SW 1271 (cell line): ENCODE results near the gene NAGA.
"Not testable (repeated sequence)": the region's sequence is repeated elsewhere in the genome, so short reads cannot be mapped to it uniquely, and the experiment has no call there.

Experiments used
- DNase-seq, 2 experiments: peaks; one replicate each; lab custom pipeline; 2025; lab: John Stamatoyannopoulos, UW

Gene NAGA

DNA sequence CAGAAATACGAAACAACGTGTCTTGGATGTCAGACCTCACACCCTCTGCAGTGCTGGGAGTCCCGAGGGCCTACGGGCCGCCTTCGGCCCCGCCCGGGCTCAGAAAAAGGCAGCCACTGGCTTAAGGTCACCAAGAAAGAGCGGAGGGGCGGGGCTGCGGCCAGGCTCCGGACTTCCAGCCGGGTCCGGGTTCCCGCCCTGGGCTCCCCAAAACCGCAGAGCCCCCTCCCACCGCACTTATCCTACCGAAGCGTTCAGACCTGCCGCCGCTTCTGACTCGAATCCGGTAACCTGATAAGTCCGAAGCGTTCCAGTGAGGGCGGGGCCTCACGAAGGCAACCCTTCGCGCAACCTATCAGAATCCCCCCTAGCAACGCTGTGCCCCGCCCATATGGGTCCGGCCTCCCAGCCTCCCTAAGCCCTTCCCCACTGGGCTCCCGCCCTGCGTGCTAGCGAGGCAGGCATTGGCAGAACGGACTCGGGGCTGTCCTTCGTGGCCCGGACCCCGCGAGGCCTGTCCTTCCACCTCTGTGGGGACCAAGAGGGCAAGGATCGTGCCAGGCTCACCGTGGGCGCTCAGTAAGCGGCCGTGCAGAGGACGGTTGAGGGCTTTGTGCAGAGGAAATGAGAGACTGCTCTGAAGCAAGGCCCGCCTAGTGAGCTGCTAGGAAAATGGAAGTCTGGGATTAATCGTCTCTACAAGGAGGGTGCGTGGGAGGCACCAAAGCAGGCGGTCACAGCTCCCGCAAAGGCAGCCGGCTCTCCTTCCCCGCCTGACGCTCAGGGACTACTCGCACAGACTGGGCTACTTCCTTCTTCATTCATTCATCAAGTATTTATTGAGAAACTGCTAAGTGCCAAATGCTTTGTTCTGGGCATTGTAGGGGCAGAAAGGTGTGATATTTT is at the start of gene NAGA:
Gene NAGA, minus strand, starts transcription at position 296 of the 906 bp plus-strand sequence. CDS start 515 bp downstream, outside the sequence.
- peak; percentile 80 to 94 for DNase-seq

DNA sequence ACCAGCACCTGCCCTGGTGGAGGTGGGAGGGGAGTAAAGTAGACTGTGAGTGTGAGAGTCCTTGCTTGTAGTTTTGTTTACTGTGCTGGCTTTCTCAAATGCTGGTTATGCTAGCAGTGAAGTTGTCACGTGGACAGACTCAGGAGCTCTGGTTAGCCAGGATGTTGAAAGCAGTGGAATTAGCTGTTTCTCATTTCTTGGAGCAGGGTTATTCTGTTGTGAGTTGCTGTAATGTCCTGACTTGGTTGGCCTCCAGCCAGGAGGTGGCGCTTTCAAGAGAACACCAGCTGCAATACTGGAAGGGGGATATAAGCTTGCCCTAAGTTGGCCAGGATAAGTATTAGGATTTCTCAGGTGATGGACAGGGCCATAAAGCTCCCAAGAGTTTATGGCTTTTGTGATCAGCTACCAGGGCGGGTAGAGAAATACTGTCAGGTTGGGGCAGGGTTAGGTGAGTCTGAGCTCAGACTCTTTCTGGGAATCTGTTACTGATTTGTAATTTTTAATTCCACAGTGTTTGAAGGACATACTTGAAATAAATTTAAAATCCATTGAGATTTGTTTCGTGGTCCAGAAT is 46.3 kb upstream of the NAGA start:
- no peak for DNase-seq

DNA sequence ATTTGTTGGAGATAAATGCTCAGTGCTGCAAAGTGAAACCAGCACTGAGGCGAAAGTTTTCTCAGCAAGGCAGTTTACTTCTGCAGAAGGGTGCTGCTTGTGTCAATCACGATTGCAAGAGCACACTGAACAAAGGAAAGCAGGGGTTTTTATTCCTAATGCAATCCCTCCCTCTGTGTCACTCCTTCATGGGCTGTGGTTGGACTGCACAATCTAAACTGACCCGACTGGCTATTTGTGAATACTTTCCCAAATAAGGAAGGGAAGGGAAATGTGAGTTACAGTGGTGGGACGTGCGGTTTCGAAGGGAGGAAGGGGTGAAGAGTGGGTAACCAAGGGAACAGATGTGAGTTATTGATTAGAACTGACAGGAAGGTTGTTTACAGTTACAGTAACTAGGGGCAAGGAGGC is 44.8 kb upstream of the NAGA start:
- DNase-seq = not testable (repeated sequence)

DNA sequence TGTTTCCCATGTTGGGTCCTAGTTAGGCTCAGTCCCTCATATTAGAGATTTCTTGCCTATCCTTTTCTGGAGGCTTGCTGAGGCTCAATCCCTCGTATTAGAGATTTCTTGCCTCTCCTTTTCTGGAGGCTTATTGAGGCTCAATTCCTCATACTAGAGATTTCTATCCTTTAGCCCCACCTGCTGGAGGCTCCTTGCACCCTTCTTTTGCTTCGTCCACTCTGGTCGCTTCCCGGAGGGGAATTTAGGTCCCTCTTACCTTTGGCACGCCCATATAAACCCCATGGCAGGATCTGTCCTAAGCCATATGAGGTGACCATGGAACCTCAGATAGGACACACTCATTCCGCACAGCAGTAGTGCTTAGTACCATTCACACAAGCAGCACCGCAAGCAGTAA is 44.1 kb upstream of the NAGA start:
- DNase-seq = no peak

DNA sequence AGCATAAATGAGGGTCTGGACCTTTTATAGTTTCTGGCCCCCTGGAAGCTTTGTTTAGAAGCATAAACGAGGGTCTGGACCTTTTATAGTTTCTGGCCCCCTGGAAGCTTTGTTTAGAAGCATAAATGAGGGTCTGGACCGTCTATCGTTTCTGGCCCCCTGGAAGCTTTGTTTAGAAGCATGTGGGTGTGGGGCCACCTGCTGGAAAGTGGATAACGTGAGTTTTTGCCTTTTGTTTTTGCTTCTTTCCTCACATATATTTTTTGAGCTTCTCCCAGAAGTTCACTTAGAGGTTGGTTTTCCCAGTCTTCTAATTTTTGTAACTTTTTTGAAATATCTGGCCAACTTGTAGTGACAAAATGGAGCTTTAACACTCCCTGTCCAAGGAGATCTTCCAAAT is 42.2 kb upstream of the NAGA start:
- DNase-seq = not testable (repeated sequence)

DNA sequence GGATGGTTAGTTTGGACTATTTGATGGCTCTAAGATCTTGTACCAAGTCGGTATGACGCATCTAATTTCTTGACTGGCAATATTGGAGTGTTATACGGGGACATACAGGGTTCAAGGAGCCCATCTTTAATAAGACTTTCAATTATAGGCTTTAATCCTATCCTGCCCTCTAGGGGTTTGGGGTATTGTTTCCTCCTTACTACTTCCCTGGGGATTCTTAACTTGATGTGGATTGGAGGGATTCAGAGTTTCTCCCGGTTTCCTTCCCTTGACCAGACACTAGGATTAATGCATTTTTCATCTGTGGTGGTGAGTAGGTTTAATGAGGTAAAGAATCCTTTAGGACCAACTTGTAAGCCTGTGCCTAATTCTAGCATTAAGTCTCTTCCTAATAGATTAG is 41.2 kb upstream of the NAGA start:
- DNase-seq = no peak

DNA sequence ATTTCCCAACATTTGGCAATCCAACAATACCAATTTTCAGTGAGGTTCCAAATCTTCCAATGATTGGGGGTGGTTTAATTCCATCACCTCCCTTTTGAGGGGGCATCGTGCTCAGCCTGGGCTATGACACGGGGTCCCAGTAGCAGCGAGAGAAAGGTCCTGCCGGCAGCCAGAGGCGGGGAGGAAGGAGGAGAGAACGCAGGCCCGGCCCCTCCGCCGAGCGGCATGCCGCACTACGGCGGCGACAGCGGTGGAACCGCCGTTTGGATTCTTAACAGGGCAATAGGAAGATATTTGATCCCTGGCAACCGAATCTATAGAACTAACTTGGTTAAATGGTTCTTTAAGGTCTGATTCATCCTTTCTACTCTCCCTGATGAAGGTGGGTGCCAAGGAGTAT is 38.2 kb upstream of the NAGA start:
- no peak for DNase-seq

DNA sequence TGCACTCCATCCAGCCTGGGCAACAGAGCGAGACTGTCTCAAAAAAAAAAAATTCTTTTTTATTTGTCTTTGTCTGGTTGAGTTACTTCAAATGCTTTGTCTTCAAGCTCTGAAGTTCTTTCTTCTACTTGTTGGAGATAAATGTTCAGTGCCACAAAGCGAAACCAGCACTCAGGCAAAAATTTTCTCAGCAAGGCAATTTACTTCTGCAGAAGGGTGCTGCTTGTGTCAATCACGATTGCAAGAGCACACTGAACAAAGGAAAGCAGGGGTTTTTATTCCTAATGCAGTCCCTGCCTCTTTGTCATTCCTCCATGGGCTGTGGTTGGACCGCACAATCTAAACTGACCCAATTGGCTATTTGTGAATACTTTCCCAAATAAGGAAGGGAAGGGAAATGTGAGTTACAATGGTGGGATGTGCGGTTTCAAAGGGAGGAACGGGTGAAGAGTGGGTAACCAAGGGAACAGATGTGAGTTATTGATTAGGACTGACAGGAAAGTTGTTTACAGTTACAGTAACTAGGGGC is 33.8 kb upstream of the NAGA start:
- DNase-seq = not testable (repeated sequence)

DNA sequence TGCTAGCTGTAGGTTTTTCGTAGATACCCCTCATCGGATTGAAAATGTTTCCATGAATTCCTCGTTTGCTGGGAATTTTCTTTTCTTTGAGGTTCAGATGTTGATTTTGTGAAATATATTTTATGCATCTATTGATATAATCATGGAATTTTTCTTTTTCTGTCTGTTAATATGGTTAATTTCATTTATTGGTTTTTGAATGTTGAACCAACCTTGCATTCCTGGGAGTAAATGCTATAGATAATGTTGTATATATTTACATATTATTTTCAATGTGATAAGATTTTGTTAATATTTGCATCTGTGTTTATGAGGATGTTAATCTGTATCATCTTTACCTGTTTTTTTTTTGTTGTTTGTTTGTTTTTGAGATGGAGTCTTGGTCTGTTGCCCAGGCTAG is 30.6 kb upstream of the NAGA start:
- DNase-seq = no peak

DNA sequence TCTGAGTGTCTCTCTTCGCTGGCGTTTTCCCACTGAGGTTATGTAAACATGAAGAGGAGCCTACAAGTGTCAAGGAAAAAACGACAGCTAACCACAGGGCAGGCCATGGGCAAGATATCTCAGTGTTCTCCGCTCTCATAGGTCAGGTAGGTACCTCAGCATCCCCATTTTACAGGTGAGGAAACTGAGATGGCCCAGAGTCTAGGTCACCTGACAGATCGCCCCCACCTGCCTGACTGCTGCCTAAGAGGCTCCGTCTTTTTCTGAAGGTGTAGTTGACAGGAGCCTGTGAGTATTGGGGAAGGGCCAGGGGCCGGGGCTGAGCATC is 20.8 kb upstream of the NAGA start:
- no peak for DNase-seq

DNA sequence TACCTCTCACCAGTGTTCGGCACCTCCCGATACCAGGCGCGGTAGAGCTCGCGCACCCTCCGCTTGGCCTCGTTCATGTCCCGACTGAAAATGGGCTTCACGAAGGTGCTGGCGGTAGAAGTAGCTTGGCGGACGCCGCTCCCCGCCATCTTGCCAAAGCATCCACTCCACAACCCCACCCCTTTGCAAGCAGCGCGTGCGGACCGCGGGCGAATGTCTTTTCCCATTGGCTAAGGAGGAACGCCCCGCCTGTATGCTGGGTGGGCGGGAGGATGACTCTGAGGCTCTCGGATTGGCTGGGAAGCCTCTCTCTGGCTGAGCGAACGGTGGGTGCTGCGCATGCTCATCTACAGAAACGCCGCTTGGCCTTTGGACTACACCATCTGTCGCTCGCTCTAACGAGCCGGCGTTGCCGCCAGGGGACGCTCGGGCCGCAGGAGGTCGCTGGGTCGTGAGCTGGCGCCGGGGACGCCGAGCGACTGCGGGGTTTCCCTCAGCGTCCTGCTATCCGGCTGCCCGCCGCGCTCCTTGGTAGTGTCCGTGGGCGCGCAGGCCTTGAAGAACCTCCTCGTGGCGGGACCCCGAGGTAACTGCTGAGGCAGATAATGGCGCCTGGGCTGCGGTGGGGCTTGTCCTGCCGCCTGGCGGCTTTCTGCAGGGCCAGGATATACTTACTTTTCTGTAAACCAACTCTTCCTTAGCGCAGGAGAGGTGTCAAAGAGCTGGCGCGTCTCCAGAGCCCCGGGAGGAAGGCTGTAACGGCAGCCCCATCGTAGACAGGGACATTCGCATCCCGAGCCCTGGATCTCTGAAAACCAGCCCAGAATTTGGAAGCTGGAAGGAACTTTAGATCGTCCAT is 20.2 kb upstream of the NAGA start, which contains the start of gene NDUFA6:
Gene NDUFA6, minus strand, starts transcription at position 177 of the 859 bp plus-strand sequence. Its CDS starts 28 bp downstream, at position 149.
- DNase-seq = peak; percentile 92 to 98

DNA sequence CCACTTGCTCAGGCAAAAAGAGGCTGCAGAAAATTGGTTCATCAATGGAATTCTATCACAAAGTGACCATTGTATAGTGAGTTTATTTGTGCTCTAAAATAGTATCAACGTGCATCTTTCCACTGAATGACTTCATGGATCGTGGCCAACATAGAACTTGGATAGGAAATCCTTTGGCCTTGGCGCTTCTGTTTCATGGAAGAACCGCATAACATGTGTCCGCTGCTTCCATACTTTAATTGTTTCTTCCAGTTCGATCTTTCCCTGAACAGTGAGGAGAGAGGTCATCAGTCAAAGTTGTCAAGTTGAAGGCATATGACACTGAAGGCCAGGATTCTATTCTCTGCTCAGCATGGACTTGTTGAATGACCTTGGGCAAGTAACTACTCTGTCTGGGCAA is 15.4 kb upstream of the NAGA start:
- DNase-seq = no peak

DNA sequence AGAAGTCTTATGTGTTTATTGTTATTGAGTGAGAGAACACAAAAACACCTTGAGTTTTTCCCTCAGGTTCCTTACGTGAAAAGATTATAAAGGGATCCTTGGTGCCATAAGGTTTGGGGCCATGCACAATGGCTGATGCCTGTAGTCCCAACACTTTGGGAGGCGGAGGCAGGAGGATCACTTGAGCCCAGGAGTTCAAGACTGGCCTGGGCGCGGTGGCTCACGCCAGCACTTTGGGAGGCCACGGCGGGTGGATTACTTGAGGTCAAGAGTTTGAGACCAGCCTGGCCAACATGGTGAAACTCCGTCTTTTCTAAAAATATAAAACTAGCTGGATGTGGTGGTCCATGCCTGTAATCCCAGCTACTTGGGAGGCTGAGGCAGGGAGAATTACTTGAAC is 14.3 kb upstream of the NAGA start:
- DNase-seq = no peak

DNA sequence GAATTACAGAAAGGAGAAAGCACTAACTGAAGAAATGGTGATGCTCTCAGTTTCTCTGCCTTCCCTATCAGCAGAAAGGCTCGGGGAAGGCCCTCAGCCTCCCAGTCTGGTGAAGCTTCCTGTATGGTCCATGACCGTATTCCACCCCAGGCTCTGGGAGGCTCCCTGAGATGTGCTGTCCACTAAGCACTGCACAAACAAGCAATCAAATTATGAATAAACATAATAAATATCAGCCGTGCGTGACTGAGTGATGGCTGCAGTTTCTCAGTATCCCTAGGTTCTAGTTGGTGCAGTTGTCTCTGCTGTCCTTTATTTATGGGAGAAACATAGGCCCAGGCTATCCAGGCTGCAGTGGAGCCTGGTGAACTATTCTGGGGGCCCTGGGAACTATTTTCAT is 12.5 kb upstream of the NAGA start:
- DNase-seq = no peak

DNA sequence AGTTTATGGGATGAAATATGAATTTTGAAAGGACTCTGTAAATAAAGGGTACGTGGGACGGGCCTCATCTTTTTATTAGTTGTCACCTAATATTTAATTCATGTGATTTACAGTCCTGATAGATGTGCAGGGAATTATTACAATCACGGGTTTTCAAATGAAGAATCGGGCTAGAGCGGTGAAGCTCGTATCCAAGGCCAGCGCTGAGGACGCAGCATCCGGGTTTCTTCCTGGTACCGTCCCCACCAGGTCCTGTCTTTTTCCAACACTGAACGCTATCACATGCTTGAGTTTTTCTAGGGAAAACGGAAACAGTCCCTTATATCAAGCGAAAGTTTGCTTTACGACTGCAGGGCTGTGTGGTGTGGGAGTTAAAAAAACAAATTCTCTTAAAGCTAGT is 9.7 kb upstream of the NAGA start:
- no peak for DNase-seq

DNA sequence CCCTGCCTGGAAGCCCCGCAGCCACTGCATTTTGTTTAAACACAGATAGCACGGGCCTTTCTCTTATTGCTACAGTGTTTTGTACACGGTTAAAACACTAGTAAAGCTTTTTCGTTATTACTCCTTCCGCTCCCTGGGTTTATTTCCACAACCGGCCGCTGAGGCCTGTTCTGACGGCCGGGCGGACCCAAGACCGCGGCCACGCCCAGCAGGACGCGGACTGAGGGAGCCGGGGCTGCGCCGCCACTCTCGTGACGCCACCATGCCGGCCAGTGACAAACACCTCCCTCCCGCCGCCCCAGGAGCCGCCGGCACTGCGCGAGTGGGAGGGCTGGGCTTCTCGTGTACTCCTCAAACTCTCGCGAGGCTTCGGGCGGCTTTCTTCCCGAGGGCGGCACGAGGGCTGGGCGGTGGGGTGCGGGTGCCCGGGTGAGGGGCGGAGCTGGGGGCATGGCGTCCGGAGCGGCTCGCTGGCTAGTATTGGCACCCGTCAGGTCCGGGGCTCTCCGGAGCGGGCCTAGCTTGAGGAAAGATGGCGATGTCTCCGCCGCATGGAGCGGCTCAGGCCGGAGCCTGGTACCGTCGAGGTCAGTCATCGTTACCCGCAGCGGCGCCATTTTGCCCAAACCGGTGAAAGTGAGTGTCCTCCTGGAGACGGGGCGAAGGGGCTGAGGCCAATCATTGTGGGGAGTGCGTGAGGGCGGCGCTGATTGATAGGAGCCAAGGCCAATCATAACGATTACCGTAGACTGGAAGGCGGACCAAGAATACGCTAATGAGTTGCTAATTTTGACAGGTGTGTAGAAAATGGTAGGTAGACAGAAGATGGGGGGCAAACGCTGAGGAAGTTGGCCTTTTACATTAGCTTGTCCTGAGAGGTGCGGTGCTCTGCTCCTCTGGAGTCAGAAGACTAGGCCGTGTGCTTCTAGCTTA is 9.0 kb upstream of the NAGA start, which contains the start of gene SMDT1:
Gene SMDT1, plus strand, starts transcription at position 382 of the 933 bp plus-strand sequence. Its CDS starts 69 bp downstream, at position 451.
- DNase-seq = peak; percentile 75 to 94

DNA sequence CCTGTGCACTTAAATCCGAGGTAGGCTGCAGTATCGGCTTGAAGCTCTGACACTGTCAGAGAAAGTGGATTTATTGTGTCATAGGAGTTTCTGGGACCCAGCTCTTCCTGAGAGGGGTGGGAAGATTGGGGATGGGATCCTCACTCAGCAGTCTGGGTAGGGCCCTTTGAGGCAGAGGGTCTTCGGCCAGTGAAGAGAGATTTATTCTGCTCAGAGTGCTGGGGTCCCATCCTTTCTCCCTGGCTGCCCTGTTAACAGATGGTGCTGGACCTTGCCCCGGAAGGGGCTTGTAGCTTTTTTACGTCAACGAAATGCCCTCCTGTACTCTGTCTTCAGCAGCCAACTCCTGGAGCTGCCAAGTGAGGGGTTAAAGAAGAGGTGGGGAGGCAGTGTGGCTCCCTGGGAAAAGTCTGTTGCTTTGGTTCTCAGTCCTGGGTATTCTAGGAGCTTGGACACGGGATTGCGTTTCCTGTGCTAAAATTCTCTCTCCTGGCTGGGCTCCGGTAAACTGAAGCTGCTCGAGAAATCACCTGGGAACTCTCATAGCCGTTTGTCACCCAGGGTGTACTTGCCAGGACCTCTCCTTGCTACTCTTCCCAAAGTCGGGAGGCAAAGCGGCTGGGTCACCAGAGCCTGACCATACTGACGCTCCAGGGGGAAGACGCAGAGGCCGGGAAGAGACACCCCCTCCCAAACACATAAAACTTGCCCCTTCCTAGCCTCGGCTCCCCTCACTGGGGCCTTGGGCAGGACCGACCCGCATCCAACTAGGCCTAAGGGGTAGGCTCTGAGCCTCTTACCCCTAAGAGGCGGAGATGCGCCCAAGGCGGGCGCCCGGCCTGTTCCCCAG is 8.1 kb upstream of the NAGA start:
- no peak for DNase-seq

DNA sequence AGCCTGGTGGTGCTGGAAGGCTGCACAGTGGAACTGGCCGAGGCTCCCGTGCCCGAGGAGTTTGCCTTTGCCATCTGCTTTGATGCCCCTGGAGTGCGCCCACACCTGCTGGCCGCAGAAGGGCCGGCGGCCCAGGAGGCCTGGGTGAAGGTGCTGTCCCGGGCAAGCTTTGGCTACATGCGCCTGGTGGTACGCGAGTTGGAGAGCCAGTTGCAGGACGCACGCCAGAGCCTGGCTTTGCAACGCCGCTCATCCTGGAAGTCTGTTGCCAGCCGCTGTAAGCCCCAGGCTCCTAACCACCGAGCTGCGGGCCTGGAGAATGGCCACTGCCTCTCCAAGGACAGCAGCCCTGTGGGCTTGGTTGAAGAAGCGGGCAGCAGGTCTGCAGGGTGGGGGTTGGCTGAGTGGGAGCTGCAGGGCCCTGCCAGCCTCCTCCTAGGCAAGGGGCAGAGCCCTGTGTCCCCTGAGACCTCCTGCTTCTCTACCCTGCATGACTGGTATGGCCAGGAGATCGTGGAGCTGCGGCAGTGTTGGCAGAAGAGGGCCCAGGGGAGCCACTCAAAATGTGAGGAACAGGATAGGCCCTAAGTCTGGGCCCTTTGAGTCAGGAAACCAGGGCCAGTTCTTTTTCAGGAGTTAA is 7.0 kb upstream of the NAGA start:
- no peak for DNase-seq

DNA sequence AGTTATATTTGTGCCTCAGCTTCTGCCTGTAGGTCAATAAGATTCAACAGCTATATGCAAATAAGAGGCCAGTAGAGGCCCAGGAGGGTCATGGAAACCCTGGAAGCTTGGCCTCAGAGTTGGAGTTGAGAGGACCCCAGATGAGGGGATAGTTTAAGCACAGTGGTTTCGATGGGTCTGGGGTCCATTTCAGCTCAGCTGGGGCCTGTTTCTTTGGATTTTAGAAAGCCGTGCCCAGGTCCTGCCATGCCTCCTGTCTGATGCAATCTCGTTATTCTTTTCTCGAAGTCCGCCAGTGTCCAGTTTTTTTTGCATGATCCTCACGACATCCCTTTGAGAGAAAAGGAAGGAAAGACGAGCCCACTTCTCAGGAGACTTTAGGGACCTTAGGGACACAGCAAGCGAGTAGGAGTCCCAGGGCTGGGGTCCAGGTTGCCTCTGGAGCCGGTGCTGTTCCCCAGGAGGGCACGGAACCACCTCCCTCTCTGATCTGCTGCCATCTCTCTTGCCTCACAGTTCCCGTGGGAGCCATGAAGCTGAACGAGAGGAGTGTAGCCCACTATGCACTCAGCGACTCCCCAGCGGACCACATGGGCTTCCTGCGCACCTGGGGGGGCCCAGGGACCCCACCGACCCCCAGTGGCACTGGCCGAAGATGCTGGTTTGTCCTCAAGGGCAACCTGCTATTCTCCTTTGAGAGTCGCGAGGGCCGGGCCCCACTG is 6.3 kb upstream of the NAGA start:
- no peak for DNase-seq
